M059J (cell line): Measurements from ENCODE around the gene KRTAP17-1. TPM values are rescaled to one million over a fixed set of nuclear protein-coding genes. Genes with fewer than 3 reads are reported as not detected.
"Not testable (repeated sequence)": the region's sequence is repeated elsewhere in the genome, so short reads cannot be mapped to it uniquely, and the experiment has no call there.

Source experiments
- DNase-seq: peaks from one replicate; pipeline ENCODE4 v3.0.0-alpha.2; 2012; ENCODE audit warnings: low read depth
- total RNA-seq: library from RNA; depleted of rRNA; stranded (reverse); fragments of >200 nt; shearing (Covaris generic); gene quantifications from 2 replicates; pipeline ENCODE4 v1.2.3, GENCODE V29; 2014; rRNA removed

Gene KRTAP17-1, protein sequence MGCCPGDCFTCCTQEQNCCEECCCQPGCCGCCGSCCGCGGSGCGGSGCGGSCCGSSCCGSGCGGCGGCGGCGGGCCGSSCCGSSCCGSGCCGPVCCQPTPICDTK
- not detected in 2 replicates for total RNA-seq

DNA sequence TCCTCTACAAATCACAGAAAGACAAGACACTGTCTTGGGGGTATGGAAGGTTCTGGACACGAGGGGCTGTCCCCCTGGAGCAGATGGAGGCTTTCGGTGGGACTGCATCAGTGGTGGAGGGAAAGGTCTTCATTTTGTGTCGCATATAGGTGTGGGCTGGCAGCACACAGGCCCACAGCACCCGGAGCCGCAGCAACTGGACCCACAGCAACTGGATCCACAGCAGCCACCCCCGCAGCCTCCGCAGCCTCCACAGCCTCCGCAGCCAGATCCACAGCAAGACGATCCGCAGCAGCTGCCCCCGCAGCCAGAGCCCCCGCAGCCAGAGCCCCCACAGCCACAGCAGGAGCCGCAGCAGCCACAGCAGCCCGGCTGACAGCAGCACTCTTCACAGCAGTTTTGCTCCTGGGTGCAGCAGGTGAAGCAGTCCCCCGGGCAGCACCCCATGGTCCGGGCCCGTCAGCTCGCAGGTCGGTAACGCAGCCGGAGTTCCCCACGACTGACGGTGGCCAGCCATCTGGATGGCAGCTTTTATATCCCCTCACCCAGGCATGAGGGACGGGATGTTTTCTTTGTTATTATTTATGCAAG, at the start of gene KRTAP17-1:
KRTAP17-1 (minus strand) TSS at position 507 of the 591 bp plus-strand sequence; CDS start at position 447, 60 bp downstream.
- no peak for DNase-seq

DNA sequence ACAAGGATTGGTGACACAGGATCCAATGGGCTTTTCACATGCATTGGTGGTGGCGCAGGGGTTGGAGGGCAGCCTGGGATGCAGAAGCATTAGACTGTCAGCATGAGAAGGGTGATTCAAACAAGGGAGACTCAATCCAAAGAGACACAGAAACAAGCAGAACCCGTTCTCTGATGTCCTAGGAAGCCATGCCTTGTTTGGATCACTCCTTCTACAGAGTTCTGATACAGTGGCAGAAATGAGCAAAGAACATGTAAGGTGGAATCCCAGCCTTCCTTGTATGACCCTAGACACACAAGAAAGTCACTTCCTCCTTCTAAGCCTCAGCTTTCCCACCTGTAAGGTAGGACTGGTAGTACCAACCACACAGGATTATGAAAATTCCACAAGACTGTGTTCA, 48.4 kb upstream of the KRTAP17-1 start:
- DNase-seq = no peak

DNA sequence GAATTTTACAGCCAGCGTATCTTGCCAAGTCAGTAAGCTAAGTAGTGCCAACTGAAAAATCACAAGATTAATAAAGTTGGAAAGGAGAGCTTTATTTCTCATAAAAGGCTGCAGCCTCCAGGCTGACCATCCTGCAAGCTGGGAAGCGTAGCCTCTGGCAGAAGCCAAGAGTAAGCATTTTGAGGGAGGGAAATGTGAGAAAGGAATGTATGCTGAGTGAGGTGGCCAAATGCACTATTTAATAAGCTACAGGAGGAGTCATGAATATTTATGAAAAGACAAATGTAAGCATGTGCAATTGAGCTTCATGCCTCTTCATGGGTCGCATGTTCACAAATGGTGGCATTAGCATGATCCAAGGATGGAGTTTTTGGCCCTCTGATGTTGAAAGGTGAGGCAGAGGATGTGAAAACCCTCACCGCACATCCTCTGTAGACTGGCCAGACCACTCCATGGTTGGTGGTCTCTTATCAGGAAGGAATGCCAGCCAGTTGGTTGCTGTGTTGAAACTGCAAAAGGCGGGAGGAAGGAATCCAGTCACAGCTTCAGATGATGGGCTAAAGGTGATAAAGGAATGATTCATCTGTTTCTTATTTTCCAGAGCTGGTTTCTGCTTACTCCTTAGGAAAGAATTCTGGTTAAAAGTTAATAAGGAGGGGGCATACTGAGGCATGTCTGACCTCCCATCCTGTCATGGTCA, 44.9 kb upstream of the KRTAP17-1 start:
- DNase-seq = peak; percentile 94

DNA sequence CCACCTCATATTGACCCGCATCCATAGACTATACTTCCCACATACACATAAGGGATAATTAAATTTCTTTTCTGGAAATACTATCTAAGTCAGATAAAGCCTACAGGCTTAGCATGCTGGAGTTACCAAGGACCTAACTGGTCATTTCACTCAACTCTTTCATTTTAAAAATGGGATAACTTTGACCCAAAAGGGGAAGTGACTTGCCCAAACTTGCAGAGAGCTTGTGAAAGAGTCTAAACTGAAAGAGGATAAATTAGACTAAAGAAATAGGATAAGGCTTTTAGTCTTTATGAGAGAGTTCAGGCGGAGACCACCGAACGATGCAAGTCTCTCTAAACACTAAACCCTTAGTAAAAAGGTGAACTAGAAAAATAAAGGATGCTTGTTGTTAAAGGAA, 39.0 kb upstream of the KRTAP17-1 start:
- DNase-seq = no peak

DNA sequence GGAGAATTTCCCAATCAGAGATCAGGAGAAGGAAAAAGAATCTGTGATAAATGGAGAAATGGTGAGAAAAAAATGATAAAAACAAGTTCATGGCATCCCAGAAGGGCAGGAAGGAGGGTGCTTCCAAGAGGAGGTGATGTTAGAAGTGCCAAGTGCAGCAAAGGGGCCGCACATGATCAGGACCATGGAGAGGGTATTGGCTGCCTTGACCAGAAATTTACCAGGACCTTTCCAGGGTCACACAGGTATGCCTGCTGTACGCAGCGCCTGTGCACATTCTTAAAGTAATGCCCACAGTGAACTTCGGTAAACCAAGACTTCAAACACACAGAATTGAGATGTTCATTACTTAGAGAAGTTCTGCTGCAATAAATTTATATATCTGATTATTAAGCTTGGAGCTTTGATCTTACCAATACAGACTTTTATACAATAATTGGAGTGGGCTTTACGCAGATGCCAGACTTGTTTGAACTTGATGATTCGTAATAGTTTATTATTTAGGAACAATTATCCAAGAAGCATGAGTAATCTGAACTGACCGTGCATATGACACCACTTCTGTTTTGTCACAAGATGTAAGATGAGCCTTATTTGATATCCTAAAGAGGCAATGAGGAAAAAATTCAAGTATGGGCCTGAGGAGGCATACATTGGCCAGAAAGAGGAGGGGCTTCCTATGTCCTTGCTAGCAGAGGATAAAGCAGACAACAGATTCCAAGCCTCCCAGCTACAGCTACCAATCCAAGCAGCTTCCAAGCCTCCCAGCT, 37.3 kb upstream of the KRTAP17-1 start:
- DNase-seq = no peak

DNA sequence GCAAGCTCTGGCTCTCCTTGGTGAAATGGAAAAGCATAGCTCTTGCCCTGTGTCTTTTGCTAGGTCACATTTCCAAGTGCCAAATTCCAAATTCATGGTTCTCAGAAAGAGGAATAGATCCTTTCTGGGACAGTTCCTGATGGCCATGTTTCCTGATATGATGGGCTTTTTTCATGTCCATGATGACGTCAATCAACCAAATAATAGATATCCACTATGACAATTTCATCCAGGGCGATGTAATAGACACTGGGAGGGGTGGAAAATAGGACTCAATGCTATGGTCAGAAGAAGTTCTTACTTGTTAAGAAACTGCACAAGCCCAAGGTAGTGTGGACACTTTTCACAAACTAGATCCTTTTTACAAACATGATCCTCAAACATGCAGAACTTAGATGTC, 35.7 kb upstream of the KRTAP17-1 start:
- no peak for DNase-seq

DNA sequence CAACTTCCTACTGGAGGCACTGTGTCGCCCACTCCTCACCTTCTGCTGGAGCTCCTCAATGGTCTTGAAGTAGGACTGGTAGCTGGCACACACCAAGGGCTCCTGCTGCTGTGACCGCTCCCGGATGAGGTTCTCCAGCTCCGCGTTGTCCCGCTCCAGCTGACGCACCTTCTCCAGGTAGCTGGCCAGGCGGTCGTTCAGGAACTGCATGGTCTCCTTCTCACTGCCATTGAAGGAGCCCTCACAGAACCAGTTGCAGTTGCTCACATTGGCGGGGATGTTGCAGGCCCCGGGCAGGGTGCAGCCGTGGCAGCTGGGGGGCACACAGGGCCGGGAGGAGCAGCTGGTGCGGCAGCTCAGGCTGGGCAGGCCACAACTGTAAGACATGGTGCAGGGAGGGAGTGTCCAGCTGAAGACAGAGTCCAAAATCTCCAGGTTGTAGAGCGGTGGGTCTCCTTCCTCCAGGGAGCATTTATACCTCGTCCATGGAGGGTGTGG, 34.9 kb upstream of the KRTAP17-1 start, which contains the start of gene KRT33A:
KRT33A (minus strand) TSS at position 448 of the 498 bp plus-strand sequence; CDS start at position 387, 61 bp downstream.
- DNase-seq = not testable (repeated sequence)

DNA sequence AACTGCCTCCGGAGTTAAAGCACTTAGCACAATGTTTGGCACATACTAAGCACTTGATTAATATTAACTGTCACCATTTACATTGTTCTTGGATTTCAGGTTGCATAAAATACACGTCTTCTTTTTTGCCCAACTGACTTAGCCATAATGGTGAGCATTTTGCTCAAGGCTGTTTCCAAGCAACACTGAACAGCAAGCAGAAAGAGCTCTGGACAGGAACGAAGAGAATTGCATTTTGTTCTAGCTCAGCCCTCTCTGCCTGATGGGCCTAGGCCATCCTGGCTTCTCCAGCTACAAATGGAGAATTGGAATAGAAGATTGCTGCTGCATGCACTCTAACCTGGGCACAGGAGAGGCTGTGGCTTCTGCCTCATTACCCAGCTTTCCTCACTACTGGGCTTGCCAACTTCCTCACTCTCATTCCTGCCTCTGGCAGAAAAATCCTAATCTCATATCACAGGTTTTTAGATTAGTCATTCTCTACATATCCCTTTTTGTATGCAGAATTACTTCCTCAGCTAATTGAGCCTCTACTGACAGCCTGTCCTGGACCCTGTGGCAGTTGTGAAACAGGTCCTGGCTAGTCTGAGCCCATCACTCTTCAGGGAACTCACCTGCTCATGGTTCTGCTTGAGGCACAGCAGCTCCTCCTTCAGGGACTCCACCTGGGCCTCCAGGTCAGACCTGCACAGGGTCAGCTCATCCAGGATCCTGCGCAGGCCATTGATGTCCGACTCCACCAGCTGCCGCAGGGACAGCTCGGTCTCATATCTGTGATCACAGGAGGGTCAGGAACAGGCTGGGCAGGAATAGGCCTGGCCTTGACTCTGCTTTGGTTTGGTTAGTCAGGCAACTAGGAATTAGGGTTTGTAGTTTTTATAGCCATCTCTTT, 32.6 kb upstream of the KRTAP17-1 start:
- no peak for DNase-seq

DNA sequence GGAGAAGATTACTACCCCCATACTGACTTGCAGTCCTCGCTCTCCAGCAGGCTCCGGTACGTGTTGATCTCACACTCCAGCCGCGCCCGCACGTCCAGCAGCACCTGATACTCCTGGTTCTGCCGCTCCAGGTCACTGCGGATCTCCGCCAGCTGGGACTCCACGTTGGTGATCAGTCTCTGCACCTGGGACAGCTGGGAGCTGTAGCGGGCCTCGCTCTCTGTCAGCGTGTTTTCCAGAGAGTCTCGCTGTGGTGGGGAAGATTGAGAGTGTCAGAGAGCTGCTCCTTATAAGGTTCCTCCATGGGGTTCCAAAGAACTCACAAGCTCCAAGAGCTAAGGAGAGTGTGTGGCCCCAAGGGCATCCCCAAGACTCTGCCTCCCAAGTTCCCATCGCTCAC, 30.9 kb upstream of the KRTAP17-1 start:
- not testable (repeated sequence) for DNase-seq

DNA sequence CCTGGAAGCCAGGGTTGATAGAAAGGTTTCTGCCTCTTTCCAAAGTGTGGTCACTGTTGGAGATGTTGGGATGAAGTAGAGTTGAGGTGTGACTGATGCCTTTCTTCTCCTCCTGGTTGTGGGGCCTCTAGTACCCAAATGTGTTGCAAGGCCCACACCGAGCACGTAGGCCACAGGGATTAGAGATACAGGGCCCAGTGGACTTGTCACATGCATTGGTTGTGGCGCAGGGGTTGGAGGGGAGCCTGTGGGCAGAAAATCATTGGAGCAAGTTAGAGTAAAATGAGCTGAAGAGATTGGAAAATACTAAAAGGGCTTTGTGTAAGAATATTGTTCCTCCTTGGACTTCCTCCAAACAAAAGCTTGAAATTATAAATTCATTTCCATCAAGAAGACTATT, 30.5 kb upstream of the KRTAP17-1 start:
- DNase-seq = no peak

DNA sequence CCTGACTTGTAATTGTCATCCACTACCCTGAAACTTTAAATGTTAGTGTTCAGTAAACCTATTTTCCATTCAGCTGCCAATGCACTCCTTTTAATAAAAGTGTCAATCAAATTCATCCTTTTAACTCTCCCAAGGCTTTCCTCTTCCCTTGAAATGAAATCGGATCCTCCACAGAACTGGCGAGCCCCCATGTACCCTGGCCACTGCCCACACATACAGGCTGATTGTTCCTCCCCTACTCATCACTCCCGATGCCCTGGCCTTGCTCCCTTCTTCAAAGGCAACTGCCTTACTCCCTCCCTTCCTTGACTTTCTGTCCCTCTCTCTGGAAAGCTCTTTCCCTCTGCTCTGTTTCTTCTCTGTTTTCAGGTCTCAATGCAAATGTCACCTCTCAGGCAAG, 27.5 kb upstream of the KRTAP17-1 start:
- no peak for DNase-seq

DNA sequence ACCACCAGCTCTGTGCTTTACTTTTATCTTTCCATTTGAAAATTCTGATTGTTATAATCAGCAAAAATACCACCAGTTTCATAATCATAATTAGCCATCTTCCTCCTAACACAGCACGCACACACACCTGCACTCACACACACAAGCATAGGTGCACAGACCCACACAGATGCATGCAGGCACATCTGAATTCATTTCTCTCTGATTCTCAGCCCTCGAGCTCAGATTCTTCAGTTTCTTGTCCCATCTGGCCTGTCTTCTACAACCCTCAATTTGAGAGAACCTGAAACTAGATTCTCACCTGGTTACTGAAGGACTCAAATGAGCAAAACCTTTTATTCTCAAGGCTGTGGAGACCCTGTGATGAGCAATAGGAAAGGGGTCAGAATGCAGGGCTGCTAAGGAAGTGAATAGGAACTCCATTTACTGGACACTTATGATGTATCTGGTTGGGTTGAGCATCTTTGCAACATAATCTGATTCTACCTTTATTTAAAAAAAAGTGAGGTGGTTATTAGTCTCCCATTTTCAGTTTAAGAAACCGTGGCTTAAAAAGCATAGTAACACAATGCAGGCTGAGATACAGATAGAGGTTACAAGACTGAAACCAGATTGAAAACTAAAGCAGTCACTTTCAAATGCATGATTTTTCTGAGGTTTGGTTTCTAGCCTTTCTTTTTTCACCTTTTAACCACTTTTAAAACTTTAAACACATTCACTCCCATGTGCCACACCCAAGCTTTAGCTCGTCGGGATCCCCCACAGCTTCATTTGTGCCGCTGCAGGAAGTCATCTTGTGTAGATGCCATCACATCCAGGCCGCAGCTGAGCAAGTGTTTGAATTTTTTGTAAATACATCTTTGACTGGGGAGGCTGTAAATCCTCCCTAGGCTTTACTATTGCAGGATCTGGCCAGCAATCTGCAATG, 25.7 kb upstream of the KRTAP17-1 start:
- no peak for DNase-seq

DNA sequence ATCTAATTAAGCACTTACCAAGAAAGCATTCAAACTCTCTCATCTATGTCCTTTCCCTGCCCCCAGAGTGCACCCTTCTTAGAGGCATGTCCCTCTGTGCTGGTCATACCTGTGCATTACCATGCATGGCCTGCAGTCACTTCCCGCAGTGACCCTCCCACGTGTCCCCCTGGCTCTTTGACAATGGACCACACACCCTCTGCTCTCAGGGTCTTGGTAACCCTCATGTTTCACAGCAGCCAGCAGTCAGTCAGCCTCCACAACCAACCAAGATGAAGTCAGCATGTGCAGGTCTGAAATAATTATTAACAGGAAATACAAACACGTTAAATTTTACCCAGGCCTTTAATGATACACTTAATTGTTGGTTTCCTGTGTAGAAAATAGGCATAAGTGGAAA, 25.0 kb upstream of the KRTAP17-1 start:
- DNase-seq = no peak

DNA sequence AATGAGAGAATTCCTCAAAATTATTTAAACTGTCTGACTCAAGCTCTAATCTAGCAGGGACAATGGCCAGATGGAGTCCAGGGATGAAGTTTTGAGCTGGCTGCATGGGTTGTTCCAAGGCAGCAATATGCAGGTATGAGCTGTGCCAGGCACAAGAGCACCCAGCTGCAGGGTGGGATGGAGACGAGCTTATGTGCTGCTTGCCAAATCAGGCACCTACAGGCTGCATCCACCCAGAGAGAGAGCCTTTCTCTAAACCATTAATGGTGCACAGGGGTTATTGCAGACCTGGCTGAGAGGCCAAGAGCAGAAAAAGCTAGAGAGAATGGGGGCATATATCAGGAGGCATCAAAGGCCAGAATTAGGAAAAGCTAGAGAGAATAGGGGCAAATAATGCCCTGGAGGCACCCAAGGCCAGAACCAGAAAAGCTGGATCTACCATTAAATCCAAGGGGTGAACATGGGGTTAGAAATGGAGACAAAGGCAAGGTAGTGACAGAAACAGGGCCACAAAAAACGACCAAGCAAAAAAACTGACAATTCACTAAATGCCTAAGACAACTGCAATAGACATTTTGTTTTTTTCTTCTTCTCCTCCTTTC, 24.2 kb upstream of the KRTAP17-1 start:
- DNase-seq = no peak

DNA sequence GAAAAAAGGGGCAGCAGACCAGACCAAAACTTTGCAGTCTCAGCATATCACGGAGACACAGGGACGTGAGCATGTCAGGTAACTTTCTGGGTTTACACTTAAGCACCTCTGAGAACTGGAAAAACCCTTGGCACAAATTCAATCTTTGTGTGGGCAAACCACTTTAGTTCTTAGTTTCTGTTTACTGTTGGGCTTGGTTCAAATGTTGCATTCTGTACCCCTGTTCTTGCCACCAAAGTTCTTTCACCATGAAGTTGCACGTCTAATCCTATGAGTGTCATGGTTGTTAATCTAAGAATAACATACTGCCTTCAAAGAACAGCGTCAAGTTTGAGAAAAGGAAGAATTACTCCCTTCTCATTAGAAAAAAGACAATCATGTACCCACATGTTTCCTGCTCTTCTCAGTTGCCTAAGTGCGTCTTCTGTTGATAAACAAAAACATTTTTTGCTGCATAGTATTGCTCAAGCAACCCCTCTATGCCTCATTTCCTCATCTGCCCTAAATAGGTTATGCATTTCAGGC, 23.5 kb upstream of the KRTAP17-1 start:
- DNase-seq = peak; percentile 60

DNA sequence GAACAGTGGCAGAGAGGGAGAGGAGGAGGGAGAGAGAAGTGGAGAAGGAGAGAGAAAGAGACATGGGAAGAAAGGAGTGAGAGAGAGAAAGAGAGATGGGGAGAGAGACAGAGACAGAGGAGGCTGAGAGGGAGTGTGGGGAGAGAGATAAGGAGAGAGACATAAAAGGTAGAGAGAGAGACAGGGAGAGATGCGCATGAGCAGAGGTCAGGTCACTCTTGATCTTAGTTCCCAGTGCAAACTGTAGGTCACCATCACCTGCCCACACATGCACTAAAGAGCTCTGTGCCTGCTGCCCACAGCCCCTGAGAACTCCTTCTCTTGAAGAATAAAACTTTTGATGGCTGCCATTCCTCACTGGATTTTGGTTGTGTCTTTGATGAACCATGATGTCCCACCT, 20.2 kb upstream of the KRTAP17-1 start:
- no peak for DNase-seq

DNA sequence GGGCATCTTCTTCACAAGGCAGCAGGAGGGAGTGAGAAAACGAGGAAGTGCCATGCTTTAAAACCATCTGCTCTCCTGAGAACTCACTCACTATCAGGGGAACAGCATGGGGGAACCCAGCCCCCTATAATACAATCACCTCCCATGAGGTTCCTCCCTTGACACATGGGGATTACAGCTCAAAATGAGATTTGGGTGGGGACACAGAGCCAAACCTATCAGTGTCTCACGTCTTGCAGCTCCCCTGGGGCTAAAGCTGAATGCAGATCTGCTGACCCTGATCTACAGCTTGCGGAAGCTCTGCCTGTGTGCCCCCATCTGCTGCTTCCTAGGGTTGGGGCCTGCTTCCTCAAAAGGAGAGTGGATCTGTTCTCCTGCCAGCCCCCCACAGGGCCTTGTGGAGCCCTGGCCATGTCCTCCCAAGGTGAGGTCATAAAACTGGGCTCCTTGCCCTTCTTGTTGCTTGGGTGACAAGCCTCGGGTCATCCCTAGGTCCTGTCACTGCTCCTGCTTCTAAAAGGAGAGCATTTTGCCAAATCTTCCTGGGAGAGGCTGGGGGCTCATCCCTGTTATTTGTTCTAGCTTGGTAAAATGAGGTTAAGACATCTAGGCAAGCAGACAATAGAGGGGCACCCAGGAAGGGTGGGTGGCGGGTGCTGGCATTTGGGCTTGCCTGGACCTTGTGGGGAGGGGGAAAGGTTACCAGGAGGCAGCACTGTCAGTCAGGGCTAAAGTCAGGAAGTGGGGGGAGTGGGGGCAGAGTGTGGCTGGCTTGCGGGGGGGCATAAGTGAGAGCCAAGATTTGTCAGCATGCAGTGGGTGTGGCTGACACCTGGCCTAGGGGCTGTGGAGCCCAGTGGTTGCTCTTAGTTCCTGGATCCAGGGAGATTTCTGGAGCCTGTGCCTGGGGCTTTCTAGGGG, 19.1 kb upstream of the KRTAP17-1 start:
- peak; percentile 21 for DNase-seq

DNA sequence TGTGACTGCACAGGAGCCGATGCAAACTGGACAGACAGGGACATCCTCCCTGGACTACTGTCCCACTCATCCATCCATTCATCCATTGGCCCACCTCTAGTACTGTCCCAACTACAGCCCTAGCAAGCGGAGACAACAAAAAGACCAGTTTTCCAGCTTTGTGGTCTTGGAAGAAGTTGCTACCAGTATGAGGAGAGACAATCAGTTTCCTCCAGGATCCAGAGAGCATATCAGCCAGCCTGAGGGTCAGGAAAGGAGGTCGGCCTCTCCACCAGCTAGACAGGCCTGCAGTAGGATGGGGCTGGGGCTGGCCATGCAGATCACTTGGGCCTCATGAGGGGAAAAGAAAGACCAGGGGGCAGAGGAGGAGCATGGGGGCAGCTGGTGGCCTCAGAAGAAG, 18.3 kb upstream of the KRTAP17-1 start:
- no peak for DNase-seq
